Posterior vena cava (tissue), 2 donors: ENCODE measurements around the gene PGS1. TPM values are rescaled to one million over a fixed set of nuclear protein-coding genes. Genes with fewer than 3 reads are reported as not detected.

ENCODE experiments used
- total RNA-seq, 2 donors: library from RNA; stranded (reverse); fragmentation: NEBNext Ultra II Directional; extraction: Animal tissue kit (Norgen Biotek cat#: 25700); gene quantifications; one replicate each; pipeline ENCODE4 v1.2.1, GENCODE V29; 2021
- donor health status: DM: yes; HTN: yes; CAD: no.
- donor health status: DM: yes; HTN: yes; CAD: no.

Gene PGS1
- total RNA-seq, 2 donors from 2014 or later: 33.6 to 33.7 TPM

Other genes starting within 250 kb of the PGS1 start
- gene TMC6, start 249.9 kb upstream of the PGS1 start, total RNA-seq: 10 to 100 TPM; 35.6 to 37.4 TPM
- 10 to 100 TPM in 1 of 2 donors, 1 to 10 TPM in 1; 6.4 to 15.7 TPM for gene TMC8, start 247.9 kb upstream of the PGS1 start, total RNA-seq
- not detected for gene C17orf99, start 232.3 kb upstream of the PGS1 start, total RNA-seq
- 10 to 100 TPM; 44.5 to 58.1 TPM for gene SYNGR2, start 210.1 kb upstream of the PGS1 start, total RNA-seq
- 1 to 10 TPM; 1.1 to 1.4 TPM for gene TK1, start 191.6 kb upstream of the PGS1 start, total RNA-seq
- gene AFMID, start 191.3 kb upstream of the PGS1 start, total RNA-seq: 10 to 100 TPM in 1 of 2 donors, 1 to 10 TPM in 1; 6.1 to 13.6 TPM
- 1 to 10 TPM in 1 of 2 donors, under 1 TPM in 1; 0.19 to 1.7 TPM for gene BIRC5, start 164.4 kb upstream of the PGS1 start, total RNA-seq
- gene TMEM235, start 147.0 kb upstream of the PGS1 start, total RNA-seq: not detected
- 10 to 100 TPM; 47.4 to 85.2 TPM for gene SOCS3, start 18.6 kb upstream of the PGS1 start, total RNA-seq
- gene DNAH17, start 198.7 kb downstream of the PGS1 start, total RNA-seq: under 1 TPM in 1 of 2 donors, not detected in 1; 0.10 TPM